GM18870 (cell line): ENCODE measurements around the gene LGALSL.

Experiments
- ATAC-seq: cut with Tn5 transposase; IDR thresholded peaks from one replicate; pipeline ENCODE4 v1.9.1; 2021; ENCODE audit warnings: moderate library complexity; ENCODE audit not compliant: unreplicated experiment

LGALSL gene

DNA sequence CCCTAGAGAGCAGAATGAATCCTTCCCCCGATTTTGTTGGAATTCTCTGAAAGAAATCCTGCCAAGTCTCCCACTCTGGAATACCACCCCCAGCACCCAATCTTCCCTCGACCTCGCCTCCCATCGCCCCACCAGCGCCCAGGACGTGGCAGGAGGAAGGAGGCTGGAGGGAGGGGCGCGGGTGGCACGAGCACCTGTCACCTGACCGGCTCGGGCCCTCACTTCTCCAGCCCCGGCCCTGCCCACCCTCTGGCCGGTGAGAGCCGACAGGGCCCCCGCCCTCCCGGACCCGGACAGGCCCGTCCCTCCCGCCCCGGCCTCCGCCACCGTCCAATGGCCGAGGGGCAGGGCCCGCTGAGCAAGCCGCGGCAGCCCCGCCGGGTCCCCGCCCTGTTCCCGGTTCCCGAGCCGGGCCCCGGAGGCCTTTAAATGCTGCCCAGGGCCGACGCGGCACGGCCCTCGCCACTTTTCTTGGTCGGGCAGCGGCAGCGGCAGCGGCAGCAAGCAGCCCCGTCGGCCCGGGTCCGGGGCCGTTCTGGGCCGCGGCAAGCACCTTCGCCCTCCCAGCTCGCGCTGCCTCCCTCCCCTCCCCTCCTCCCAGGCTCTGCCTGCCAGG is at the start of gene LGALSL:
LGALSL (plus strand) TSS at position 393 of the 616 bp plus-strand sequence. CDS start 384 bp downstream, outside the sequence.
- ATAC-seq = no peak

DNA sequence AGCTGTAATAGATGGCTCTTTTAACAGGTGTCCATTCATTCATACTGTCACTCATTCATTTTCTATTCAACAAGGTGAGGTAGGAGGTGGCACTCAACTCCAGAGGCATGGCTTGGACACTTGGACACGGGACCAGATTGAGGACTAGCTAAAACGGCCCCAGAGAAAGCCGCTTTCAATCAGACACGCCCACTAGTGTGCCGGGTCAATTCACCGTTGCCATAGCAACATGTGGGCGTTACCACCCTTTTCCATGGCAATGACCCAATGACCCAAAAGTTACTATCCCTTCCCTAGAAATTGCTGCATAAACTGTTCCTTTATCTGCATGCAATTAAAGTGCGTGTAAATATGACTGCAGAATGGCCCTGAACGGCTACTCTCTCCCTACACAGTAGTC is 49.2 kb upstream of the LGALSL start:
- ATAC-seq = no peak

DNA sequence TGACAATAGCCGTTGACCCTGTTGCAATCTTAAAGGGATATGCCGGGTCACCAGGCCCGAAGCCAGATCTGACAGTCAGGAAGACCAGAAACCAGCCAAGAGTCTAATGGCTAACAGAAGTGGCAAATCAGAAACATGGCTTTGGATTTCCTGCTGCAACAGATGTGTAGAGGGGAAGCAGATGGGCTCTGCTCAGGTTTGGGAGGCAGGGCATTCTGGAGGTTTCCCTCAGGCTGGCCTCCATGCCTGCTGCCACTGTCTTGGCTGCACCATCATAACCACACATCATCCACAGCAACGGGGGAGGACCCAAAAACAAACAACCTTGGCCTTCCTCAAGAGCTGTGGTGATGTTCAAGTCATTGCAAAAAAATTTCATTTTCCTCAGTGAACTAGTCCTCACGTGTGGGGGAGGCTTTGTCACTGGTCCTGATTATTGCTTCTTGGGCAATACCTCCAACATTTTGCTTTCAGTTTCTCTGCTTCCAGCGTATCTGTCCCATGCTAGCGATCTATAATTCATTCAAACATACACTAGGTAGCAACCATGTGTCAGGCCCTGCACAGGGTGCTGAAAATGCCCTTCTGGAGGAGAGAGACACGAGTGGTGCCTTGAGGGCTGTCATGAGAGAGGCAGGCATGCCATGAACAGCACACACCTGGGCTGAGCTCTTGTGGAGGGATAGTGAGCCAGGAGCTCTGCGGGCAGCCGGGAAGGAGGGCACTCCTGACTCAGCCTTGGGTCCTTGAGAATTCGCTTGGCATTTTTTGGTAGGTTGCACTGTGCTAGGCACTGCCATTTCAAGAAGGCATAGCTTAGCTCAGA is 48.2 kb upstream of the LGALSL start:
- no peak for ATAC-seq

DNA sequence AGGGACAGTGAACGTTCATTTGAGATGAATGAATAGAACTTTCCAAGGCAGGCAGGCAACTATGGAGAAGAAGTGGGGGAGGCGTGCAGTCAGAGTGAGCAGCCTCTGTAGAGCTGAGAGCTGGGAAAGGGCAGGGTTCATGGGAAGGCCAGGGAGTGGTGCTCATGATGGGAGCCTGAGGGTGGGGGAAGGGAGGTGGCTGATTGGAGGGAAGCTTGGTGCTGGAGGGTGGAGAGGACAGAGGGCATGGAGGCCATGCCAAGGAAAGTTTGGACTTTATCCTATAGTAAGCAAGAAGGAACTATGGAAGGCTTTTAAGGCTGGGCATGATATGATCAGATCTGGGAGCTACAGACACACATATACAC is 47.6 kb upstream of the LGALSL start:
- ATAC-seq = no peak

DNA sequence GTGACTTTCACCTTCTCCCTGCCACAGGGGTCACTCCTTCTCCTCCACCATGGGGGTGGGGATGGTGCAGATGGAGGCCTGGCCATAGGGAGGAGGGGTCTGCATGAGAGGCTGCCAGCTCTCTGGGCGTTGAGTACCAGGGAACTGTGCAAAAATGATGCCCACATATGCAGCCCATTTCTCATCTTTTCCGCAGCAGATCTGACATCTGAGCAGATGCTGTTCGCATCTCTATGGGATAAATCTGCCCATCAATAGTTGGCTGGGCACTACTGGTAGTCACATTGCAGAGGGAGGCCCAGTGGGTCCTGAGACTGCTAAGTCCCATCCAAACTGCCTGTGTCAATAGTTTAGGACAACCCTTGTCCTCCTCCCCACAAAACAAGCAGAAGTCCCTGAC is 45.9 kb upstream of the LGALSL start:
- no peak for ATAC-seq

DNA sequence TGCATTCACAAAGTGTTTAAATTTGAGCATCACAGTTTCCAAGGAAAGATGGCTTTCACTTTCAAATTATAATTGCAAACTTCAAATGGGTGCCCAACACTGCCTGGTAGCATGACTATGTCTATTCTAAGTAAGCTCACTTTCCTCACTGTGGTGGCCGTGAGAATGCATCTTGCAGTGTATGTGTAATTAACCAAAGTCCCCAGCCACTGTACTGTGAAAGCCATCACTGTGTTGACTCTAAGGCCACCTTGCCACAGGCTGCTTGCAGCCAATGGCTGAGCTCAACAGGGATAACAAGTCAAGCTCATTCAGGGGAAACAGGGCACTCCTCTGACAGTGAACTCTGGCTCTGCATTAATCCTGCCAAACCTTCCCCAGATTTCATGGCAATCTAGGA is 43.3 kb upstream of the LGALSL start:
- no peak for ATAC-seq

DNA sequence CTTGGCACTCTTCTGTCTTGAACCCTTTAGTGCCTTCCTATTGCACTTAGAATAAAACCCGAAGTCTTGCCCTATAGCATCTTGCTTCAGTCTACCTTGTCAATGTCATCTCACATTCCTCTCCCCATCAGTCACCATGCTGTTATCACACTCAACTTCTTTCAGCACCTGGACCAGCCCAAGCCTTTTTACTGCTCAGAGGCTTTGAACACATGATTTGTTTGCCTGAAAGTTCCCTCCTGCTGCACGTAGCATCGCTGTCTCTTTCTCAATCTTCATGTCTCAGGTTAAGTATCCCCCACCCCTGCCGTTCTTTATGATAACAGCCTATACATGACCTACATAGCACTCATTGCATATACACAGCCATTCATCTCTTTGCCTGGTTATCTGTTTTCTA is 41.3 kb upstream of the LGALSL start:
- ATAC-seq = no peak

DNA sequence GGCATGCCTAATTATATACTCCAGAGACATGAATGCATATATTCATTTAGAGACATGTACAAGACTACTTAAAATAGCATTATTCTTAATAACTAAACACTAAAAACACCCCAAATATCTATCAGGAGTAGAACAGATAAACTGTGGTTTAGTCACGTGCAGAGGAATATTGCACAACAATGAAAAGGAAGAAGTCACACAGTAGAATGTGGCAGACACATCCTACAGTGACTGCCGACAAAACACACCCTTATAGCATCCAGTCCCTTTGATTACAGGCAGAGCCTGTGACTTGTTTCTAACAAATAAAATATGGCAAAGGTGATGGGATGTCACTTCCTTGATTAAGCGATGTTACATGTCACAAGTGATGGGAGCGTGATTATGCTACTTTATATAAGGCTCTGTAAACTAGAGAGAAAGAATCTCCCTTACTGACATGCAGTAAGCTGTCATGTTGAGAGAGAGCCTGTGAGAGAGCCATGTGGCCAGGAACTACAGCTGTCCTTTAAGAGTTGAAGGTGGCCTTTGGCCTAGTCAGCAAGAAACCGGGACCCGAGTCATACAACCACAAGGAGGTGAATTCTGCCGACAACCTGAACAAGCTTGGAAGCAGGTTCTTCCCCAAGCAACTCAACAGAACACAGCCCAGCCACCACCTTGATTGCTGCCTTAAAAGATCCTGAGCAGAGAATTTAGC is 39.1 kb upstream of the LGALSL start:
- no peak for ATAC-seq

DNA sequence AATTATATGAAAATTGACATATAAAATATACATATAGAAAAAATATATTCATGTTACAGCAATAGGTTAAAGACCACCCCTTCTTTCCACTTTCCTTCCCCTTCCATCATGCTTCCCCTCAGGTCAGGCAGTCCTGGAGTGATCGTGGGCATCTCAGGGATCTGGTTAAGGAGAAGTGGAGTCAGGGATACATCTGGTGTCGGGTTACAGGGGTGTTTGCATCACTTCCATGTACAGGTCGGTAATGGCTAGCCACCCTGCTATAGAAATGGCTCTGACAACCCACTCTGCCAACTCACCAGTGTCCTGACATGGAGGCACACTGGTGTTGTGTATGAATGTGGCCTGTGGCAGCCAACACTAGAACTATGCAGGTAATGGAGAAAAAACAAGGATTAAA is 36.3 kb upstream of the LGALSL start:
- no peak for ATAC-seq

DNA sequence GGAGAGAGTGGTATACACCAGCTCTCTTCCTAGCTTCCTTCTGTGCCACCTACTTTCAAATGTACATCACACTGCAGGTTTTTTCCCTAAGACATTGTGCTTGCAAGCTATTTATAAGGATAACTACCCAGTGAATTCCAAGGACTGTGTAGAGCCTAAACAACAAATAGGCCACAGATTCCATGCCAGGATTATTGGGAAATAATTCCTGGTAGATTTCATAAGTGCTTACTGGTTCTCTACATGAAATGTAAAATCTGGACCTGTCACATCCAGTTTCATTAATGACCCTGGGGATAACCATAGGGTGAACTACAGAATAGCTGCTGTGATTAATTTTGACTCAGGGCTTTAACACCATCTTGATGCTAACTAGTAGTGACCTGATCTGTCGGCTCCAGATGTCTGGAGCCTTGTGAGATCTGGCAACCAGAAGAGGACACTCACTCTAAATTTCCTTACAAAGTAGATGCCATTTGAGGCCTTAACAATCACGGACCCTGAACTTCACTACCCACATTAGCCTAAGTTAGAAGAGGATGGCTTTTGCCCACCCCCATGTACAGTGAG is 34.3 kb upstream of the LGALSL start:
- ATAC-seq = no peak

DNA sequence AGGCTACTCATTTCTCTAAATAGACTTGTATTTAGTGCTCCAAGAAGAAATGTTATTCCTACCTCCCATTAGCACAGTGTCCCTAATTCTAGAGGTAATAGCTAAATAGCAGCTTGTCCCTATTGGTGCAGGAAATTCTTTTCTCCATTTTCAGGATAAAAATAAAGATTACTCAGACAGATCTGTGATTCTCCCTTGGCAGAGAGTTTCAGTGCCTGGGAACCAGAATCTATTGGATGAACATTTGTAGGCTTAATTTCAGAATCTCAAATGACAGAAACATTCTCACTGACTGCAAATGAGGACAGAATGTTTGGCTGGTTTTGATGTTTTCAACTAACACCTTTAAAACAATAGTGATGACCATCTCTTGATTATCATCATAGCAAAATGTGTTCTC is 33.3 kb upstream of the LGALSL start:
- no peak for ATAC-seq

DNA sequence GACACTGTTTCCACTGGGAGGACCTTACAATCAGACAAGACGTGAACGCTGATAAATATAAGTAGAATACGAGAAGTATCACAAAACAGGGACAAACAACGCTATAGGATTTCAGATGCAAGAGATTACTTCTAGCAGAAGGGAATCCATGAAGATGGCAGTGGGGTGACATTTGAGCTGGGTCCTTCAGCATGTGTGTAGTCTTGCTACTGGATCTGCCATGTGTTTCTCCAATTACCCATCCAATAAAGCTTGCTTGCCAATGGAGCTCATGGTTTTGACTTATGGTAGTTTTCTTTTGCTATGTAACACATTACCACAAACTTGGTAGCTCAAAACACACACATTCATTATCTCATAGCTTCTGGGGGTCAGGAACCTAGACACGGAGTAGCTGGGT is 32.8 kb upstream of the LGALSL start:
- ATAC-seq = no peak

DNA sequence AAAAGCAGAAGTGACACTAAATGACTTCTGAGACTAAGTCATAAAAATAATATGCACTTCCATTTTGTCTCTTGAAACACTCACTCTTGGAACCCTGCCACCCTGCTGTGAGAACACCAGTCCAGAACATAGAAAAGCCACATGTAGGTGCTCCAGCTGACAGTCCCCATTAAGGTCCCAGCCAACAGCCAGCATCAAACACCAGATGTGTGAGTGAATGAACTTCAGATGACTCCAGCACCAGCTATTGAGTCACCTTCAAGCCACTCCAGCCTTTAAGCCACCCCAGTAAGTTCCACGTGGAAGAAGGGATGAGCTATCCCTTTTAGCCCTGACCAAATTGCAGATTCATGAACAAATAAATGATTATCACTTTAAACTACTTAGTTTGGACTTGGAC is 31.5 kb upstream of the LGALSL start:
- no peak for ATAC-seq

DNA sequence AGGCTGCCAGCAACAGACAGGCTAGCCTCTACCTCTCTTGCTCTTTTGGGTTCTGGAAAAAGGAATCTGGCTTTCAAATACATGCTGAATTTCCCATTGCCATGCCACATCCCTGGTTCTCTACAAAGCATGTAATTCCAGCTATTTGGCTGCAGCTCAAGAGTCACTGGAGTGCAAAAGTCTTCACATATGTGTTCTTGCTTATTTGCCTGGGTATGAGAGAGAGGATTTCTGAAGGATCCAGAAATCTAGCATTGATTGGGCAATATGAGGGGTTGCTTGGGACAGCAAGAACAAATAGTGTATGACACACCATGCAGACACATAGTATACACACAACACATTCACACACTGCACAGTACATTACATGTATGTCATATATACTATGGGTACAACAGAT is 30.7 kb upstream of the LGALSL start:
- no peak for ATAC-seq

DNA sequence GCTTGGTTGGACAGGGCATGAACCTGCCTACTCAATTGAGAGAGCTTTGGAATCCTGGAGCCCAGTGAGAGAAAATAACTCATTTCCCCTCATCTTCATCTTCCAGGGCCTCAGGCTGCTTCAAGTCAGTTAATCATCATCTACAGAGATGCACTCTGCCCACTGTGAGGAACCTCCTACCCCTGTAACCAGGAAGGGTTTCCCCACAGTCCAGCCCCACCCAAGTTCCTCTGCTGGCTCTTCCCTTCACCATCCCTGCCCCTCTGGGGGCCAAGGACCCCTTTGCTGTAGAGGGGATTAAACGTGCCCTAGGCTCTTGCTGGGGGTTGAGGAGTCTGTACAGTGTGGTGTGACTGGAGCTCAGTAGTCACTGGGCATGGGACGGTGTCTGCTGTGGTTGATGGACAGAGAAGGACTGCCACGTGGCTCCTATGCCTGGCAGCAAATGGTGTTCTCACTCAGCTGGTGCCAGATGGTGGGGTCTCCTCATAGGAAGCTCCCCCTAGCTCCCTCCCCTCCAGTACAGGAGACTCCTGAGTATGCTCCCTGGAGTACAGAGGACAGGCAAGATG is 29.5 kb upstream of the LGALSL start:
- ATAC-seq = no peak

DNA sequence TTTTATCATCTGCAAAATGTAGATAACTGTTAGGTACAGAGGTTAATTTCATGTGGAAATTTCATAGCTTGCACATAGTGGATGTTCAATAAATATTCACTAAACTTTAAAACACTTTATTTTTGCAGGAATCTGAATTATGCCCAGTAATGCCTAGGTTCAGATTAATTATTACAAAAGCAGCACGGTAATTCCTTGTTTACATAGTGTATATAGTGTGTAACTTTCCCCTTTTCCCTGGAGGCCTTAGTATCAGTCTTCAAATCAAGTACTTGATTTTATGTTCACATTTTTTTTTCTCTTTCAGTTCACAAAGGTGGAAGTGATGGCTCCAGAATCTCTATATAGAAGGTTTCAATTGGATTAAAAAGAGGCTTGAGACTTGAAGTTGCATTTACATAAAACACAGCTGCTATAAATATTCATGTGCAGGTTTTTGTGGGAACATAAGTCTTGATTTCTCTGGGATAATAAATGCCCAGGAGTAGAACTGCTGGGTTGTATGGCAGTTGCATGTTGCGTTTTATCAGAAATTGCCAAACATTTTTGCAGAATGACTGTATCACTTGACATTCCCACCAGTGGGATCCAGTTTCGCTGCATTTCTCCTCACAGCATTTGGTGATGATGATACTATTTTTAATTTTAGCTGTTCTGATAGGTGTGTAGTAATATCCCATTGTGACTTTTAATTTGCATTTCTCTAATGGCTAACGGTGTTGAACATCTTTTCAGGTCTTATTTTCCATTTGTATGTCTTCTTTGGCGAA is 27.6 kb upstream of the LGALSL start:
- no peak for ATAC-seq

DNA sequence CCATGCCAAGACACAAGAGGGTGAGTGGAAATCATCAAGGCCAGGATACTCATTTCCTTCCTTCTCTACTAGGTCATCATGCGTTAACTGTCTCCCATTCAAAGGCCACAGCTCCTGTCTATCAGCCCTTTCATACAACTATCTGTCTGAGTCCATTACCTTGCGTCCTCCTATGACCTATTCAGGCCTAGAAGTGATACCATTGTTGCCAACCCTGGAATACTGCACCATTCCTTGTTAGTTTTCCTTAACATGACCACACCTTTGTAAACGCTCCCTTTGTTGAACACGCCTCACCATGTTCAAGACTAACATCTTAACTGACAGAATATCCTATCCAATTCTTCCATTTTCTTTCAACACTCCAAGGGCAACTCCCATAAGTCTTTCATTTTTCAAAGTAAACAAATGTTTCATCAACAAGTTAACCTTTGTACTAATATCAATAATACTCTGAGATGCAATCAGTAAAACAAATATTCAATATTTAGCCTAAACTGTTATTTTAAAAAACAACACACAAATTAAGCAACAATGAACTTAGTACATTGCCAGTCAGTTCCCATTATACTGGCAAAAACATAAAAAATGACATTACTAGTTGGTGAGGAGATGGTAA is 19.8 kb upstream of the LGALSL start:
- no peak for ATAC-seq

DNA sequence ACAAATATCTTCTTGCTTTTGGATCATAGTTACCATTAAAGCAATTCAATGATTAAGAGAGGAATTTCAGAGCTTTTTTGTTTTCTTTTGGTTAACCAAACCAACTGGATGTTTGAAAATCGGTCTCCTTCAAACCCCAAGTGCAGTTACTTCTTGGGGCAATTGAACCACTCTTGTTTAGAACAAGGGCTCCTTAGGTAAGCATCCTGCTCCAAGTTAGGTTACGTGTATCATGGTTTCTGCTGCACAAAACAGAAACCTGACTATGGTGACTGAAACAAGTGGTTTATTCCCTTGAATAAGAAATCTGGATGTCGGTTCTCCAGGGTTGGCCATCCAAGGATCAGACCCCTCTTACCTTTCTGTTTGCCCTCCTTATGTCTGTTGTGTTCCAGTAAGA is 16.1 kb upstream of the LGALSL start:
- no peak for ATAC-seq

DNA sequence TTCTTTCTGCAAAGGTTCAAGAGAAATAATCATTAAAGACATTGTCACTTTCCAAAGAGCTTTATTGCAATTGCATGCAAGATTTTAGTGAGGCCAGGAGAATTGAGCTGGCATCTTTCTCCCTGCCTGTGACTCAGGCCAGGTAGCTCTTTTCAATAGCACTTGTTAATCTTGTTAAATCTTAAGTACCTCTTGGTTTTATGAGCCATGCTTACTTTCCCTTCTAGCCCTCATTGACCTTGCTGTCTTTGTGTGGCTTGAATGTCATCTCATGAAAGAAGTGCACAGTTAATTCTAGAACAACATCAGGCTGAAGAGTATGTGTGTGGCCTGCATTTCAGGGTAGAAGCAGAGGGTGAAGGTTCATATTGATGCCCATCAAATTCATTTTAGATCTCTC is 14.8 kb upstream of the LGALSL start:
- no peak for ATAC-seq

DNA sequence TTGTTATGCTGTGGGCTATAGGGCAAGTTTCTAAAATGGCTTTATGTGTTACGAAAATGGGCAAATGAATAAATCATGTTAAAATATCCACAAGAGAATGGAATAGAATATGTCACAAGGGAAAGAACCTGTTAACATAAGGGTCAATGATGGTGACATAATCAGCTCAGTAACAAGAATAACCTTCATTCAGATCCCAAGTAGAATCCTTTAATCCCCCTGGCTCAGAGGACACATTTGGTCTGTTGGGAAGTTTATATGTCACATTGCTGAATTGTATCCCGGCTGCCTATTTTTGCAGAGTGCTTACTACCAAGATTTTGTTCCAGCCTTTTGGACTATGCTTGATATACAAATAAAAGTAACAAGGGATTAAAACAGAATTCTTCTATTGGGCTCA is 13.1 kb upstream of the LGALSL start:
- no peak for ATAC-seq
